ENCODE data around the gene HGF.
A peak's percentile ranks its signal among the peaks of the same experiment; 100 is the strongest.

GRCh38 chr7:81682873-81683272 lies 87.0 kb downstream of the HGF start:
- TF ChIP-seq RAD21 (IDR thresholded peaks at IDR 0.05; ENCODE audit: low read length): peak; percentile 53
- no peak for TF ChIP-seq SMC3 (IDR thresholded peaks at IDR 0.05; ENCODE audit: low read depth, low read length)
- no peak for TF ChIP-seq TAF1 (IDR thresholded peaks at IDR 0.05; ENCODE audit: borderline replicate concordance, low read depth, low read length)
- TF ChIP-seq, protein P1, sequence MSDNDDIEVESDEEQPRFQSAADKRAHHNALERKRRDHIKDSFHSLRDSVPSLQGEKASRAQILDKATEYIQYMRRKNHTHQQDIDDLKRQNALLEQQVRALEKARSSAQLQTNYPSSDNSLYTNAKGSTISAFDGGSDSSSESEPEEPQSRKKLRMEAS (IDR thresholded peaks at IDR 0.05; ENCODE audit: low read depth): no peak
- TF ChIP-seq NFIC (IDR thresholded peaks at IDR 0.05; ENCODE audit: borderline replicate concordance): no peak
- TF ChIP-seq NRF1 (IDR thresholded peaks at IDR 0.05; ENCODE audit: low read depth, low read length): no peak
- TF ChIP-seq, protein P2, sequence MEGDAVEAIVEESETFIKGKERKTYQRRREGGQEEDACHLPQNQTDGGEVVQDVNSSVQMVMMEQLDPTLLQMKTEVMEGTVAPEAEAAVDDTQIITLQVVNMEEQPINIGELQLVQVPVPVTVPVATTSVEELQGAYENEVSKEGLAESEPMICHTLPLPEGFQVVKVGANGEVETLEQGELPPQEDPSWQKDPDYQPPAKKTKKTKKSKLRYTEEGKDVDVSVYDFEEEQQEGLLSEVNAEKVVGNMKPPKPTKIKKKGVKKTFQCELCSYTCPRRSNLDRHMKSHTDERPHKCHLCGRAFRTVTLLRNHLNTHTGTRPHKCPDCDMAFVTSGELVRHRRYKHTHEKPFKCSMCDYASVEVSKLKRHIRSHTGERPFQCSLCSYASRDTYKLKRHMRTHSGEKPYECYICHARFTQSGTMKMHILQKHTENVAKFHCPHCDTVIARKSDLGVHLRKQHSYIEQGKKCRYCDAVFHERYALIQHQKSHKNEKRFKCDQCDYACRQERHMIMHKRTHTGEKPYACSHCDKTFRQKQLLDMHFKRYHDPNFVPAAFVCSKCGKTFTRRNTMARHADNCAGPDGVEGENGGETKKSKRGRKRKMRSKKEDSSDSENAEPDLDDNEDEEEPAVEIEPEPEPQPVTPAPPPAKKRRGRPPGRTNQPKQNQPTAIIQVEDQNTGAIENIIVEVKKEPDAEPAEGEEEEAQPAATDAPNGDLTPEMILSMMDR (IDR thresholded peaks at IDR 0.05): no peak

Data from SK-N-SH (cell line).